PC-3 (cell line): ENCODE measurements around the gene BRF1. TPM values are rescaled to one million over a fixed set of nuclear protein-coding genes. Genes with fewer than 3 reads are reported as not detected.

Experiments used
- ATAC-seq: fragments of 200-7000 bp; cut with Tn5 transposase; 2 replicates; pipeline ENCODE4 v1.9.1; 2020; ENCODE audit warnings: mild to moderate bottlenecking, moderate library complexity
- BruUV-seq: library from RNA; stranded (reverse); fragments of 400-500 nt; replicated peaks from 2 replicates; lab custom pipeline; 2021; lab: Mats Ljungman, UMichigan
- CTCF ChIA-PET: fragments of 300-600 bp; sonication (Branson Sonifier 250); formaldehyde crosslinking; loops from one replicate; lab custom pipeline; 2022; ENCODE audit warnings: antibody characterized with exemption; lab: Charles Lee
- POLR2A ChIA-PET: fragments of 300-600 bp; sonication (Branson Sonifier 250); formaldehyde crosslinking; loops from one replicate; lab custom pipeline; 2022; ENCODE audit warnings: antibody characterized with exemption; ENCODE audit not compliant: unreplicated experiment; lab: Charles Lee
- DNase-seq: peaks from one replicate; pipeline ENCODE4 v3.0.0-alpha.2; 2015
- H2AFZ ChIP-seq: fragments of 300-600 bp; sonication (generic); 2 replicates; pipeline ENCODE4 v1.6.0; 2016; ENCODE audit warnings: antibody characterized with exemption, low read length
- H3F3A ChIP-seq: fragments of 300-600 bp; sonication (generic); one replicate; pipeline ENCODE4 v1.6.0; 2017; ENCODE audit warnings: antibody characterized with exemption, low read length, control low read depth, mild to moderate bottlenecking; ENCODE audit not compliant: unreplicated experiment
- H3K27ac ChIP-seq: fragments of 300-600 bp; sonication (generic); 2 replicates; pipeline ENCODE4 v1.5.1; 2016; ENCODE audit warnings: mild to moderate bottlenecking, low read length
- H3K27me3 ChIP-seq: fragments of 300-600 bp; sonication (generic); 2 replicates; pipeline ENCODE4 v1.6.1; 2016; ENCODE audit warnings: low read length, mixed read lengths
- H3K36me3 ChIP-seq: fragments of 300-600 bp; sonication (generic); 2 replicates; pipeline ENCODE4 v1.6.1; 2016; ENCODE audit warnings: low read depth, mixed run types, low read length, mixed read lengths
- H3K4me1 ChIP-seq: fragments of 300-600 bp; sonication (generic); 2 replicates; pipeline ENCODE4 v1.5.1; 2016; ENCODE audit warnings: low read length; ENCODE audit not compliant: insufficient read depth
- H3K4me2 ChIP-seq: fragments of 300-600 bp; sonication (generic); 2 replicates; pipeline ENCODE4 v1.6.0; 2016; ENCODE audit warnings: low read length
- H3K4me3 ChIP-seq: fragments of 300-600 bp; sonication (generic); 2 replicates; pipeline ENCODE4 v1.5.1; 2016; ENCODE audit warnings: mild to moderate bottlenecking, low read length, mixed read lengths
- H3K79me2 ChIP-seq: fragments of 300-600 bp; sonication (generic); 2 replicates; pipeline ENCODE4 v1.6.1; 2017; ENCODE audit warnings: low read length, mixed read lengths
- H3K9ac ChIP-seq: fragments of 300-600 bp; sonication (generic); 2 replicates; pipeline ENCODE4 v1.6.0; 2016; ENCODE audit warnings: mild to moderate bottlenecking, low read length
- H3K9me2 ChIP-seq: fragments of 300-600 bp; sonication (generic); replicated peaks from 2 replicates; pipeline ENCODE4 v1.6.1; 2016; ENCODE audit warnings: mixed run types, low read length, mixed read lengths
- H3K9me3 ChIP-seq: fragments of 300-600 bp; sonication (generic); 2 replicates; pipeline ENCODE4 v1.6.1; 2016; ENCODE audit warnings: low read length, mixed read lengths
- H4K20me1 ChIP-seq: fragments of 300-600 bp; sonication (generic); 2 replicates; pipeline ENCODE4 v1.6.1; 2016; ENCODE audit warnings: low read length, mixed read lengths
- CTCF ChIP-seq: fragments of 300-600 bp; sonication (generic); conservative IDR thresholded peaks from 2 replicates; pipeline ENCODE4 v1.5.1; 2017; ENCODE audit warnings: antibody characterized with exemption, low read depth, mild to moderate bottlenecking, low read length
- EZH2 ChIP-seq: fragments of 300-600 bp; sonication (generic); IDR thresholded peaks from one replicate; pipeline ENCODE4 v1.6.1; 2017; ENCODE audit warnings: antibody characterized with exemption, mild to moderate bottlenecking, low read length; ENCODE audit not compliant: unreplicated experiment
- EZH2phosphoT487 ChIP-seq: fragments of 300-600 bp; sonication (generic); IDR thresholded peaks from 2 replicates; pipeline ENCODE4 v1.6.1; 2018; ENCODE audit warnings: mild to moderate bottlenecking, antibody characterized with exemption, low read length, borderline replicate concordance
- intact Hi-C: fragments of 100-400 bp; cut with micrococcal nuclease; formaldehyde crosslinking; loops from 2 replicates; pipeline ENCODE4 v1.9.0; 2023
- total RNA-seq: library from RNA; depleted of rRNA; stranded (reverse); fragments of >200 nt; gene quantifications from 2 replicates; pipeline ENCODE4 v1.2.3, GENCODE V29; 2014

The BRF1 gene
- total RNA-seq, 1 experiment from 2014 or later = 55.8 TPM

GRCh38 chr14:105322791-105323556 is 22.2 kb upstream of the BRF1 start:
- CTCF ChIA-PET = interaction anchor here (0.6 kb wide), 1 partner anchor 557 kb away, joined by 4 read pairs; no protein-coding TSS in a partner anchor

GRCh38 chr14:105317546-105317945 is 16.7 kb upstream of the BRF1 start:
- peaks cover 66% of the 10 kb centered on the region for H3K79me2 ChIP-seq

More at GRCh38 chr14:105322791-105323556, 22.2 kb upstream of the BRF1 start:
- ATAC-seq (no peak), DNase-seq (no peak)
- no peak overlapping the region for H3K27ac ChIP-seq
- H3K4me1 ChIP-seq = 0 out of 2 replicates have a peak, but pooled peaks cover 4% of the 10 kb centered on the region
- TF ChIP-seq CTCF = no peak
- TF ChIP-seq EZH2 = no peak
- H3K4me3 ChIP-seq = no peak overlapping the region
- no peak overlapping the region for H3K4me2 ChIP-seq
- H2AFZ ChIP-seq = no peak overlapping the region
- no peaks in the 10 kb centered on the region; the same call in 1 of the 2 replicates for H4K20me1 ChIP-seq
- no peaks in the 10 kb centered on the region for H3K9me3 ChIP-seq
- H3K36me3 ChIP-seq = no peaks in the 10 kb centered on the region
- intact Hi-C loops = no loop called here
- H3K27me3 ChIP-seq = no peaks in the 10 kb centered on the region
- BruUV-seq = no TSS peak
- H3F3A ChIP-seq = no peaks in the 10 kb centered on the region
- POLR2A ChIA-PET = no interaction called here
- H3K79me2 ChIP-seq = peaks cover 75% of the 10 kb centered on the region
- no peak overlapping the region for H3K9ac ChIP-seq
- H3K9me2 ChIP-seq = no peaks in the 10 kb centered on the region

More at GRCh38 chr14:105317546-105317945, 16.7 kb upstream of the BRF1 start:
- intact Hi-C loops = no loop called here
- no peaks in the 10 kb centered on the region for H4K20me1 ChIP-seq
- no TSS peak for BruUV-seq
- H2AFZ ChIP-seq = no peak overlapping the region
- no peaks in the 10 kb centered on the region for H3K36me3 ChIP-seq
- ChIA-PET POLR2A (no interaction called here), CTCF (no interaction called here)
- DNase-seq (no peak), ATAC-seq (no peak)
- H3F3A ChIP-seq = no peaks in the 10 kb centered on the region
- no peak overlapping the region for H3K27ac ChIP-seq
- H3K9ac ChIP-seq = no peak overlapping the region
- no peak overlapping the region for H3K4me2 ChIP-seq
- no peaks in the 10 kb centered on the region for H3K9me3 ChIP-seq
- H3K27me3 ChIP-seq = no peaks in the 10 kb centered on the region
- no peak overlapping the region for H3K4me3 ChIP-seq
- H3K4me1 ChIP-seq = peaks cover 23% of the 10 kb centered on the region; the same call in 1 of the 2 replicates
- no peaks in the 10 kb centered on the region for H3K9me2 ChIP-seq
- no peak for TF ChIP-seq EZH2
- TF ChIP-seq CTCF = no peak
- no peak for TF ChIP-seq EZH2phosphoT487
